ENCODE measurements around the gene GPR62. TPM values are rescaled to one million over a fixed set of nuclear protein-coding genes. Genes with fewer than 3 reads are reported as not detected.

Gene GPR62
- total and polyA plus RNA-seq, 2 experiments from 2014 or later, result not detected

DNA sequence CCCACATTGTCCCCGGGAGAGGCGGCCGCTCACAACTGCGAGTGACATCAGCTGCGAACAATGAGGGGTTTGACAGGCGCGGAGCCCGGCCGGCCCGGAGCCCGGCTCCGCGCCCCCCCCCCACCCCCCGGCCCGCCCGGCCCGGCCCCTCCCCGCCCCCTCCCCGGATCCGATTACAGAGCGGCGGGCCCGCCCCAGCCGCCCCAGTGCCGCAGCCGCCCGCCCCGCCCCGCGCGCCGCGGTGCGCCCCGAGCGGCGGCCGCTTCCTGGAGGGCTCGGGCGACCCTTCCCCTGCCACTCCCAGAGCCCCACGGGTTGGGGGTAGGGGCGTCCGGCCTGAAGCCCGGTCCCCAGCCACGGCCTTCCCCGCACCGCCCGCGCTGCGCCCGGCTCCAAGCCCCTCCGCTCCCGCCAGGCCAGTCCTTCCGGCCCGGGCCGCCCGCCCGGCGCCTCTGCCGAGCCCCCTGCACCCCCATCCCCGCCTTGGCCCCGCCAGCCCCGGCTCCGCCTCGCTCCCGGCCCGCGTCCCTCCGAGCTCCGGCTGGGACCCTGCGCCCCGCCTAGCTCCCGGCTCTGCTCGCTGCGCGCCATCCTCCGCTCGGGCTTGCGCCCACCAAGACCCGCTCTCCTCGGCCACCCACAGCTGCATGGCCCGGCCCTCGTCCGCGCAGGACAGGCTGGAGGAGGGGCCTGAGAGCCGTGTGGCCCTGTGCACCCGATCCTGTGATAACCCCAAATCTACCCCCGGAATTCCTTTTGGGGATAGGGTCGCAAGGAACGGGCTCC, 12.4 kb downstream of the GPR62 start, which contains the start of gene PCBP4:
TSS of gene PCBP4 (minus strand) at position 71 of the 786 bp plus-strand sequence. CDS start 6,214 bp downstream, outside the sequence.
- TF ChIP-seq EZH2 (IDR thresholded peaks at IDR 0.05; ENCODE audit: insufficient read depth, poor library complexity, severe bottlenecking), result no peak
- TF ChIP-seq EZH2phosphoT487 (IDR thresholded peaks at IDR 0.05; ENCODE audit: insufficient read depth, low read depth), result no peak
- peak within 1 kb of the TSS; percentile 68 for H2AFZ ChIP-seq
- in situ Hi-C loops (cut with MboI), result no loop called here

DNA sequence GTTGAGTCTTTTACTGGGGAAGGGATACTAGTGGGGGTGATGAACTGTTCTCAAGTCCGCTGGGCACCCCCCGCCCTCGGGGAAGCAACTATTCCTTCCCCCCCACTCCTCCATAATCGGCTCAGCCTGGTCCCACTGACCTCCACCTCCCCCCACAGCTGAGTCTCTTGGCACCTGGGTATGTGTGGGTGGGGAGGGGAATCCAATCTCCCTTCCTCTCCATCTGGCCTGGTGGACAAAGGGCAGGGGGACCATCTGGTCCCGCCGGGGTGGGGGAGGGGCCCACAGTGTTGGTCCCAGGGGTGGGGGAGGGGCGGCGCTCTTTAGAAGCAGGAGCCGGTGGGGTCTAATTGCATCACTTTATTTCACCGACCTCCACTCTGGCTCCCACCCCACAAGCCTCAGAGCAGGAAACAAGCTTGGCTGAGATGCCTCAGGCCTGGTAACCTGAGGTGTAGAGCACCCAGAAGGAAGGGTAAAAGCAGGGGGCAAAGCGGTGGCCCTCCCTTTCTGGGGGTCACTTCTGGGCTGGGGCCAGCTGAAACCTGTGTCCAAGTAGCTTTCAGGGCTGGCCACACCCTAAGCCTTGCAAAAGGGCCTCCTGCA, 13.1 kb downstream of the GPR62 start:
- in situ Hi-C loops (cut with MboI), result no loop called here
- H3K9ac ChIP-seq, result peak overlapping the region; percentile 84

More for the DNA sequence above, 12.4 kb downstream of the GPR62 start, which contains the start of gene PCBP4:
- no peaks in the 10 kb centered on the region for H3K9me2 ChIP-seq (ENCODE audit: insufficient read depth)
- WGBS, 2 experiments (ENCODE audit: low coverage in 1 of 2, low lambda C conversion rate in 2 of 2, missing lambda C conversion rate in 2 of 2), result 1% methylated on average over 21 to 46 of the region's 90 CpGs
- peak within 1 kb of the TSS; percentile 87 for H3K4me3 ChIP-seq
- 0 out of 2 replicates have a peak, but pooled peaks cover 6% of the 10 kb centered on the region for H3K4me1 ChIP-seq (ENCODE audit: insufficient read depth)
- H3K79me2 ChIP-seq (ENCODE audit: insufficient read depth), result peaks cover 33% of the 10 kb centered on the region
- no peaks in the 10 kb centered on the region for H3K9me3 ChIP-seq (ENCODE audit: low read depth)
- H3K27ac ChIP-seq, result peak within 1 kb of the TSS; percentile 58
- peak within 1 kb of the TSS; percentile 95 for H3K4me2 ChIP-seq (ENCODE audit: unreplicated experiment)
- H3K9ac ChIP-seq, result peak within 1 kb of the TSS; percentile 84
- H3F3A ChIP-seq (ENCODE audit: insufficient read depth), result peaks cover 8% of the 10 kb centered on the region
- H3K27me3 ChIP-seq (replicated peaks; ENCODE audit: insufficient read depth), result no peaks in the 10 kb centered on the region
- H4K20me1 ChIP-seq (ENCODE audit: insufficient read depth), result no peaks in the 10 kb centered on the region
- H3K36me3 ChIP-seq (ENCODE audit: low read depth), result no peaks in the 10 kb centered on the region
- DNase-seq, result peak; percentile 70

GRCh38 chr3:51968883-51969678, 13.9 kb downstream of the GPR62 start:
- no peak for DNase-seq
- H4K20me1 ChIP-seq (ENCODE audit: insufficient read depth), result no peaks in the 10 kb centered on the region
- H3K36me3 ChIP-seq (ENCODE audit: low read depth), result no peaks in the 10 kb centered on the region
- H3K4me3 ChIP-seq, result no peak overlapping the region
- no peaks in the 10 kb centered on the region for H3K9me2 ChIP-seq (ENCODE audit: insufficient read depth)
- no peaks in the 10 kb centered on the region for H3K27me3 ChIP-seq (replicated peaks; ENCODE audit: insufficient read depth)
- H3K4me2 ChIP-seq (ENCODE audit: unreplicated experiment), result no peak overlapping the region
- no peak overlapping the region for H3K9ac ChIP-seq
- H2AFZ ChIP-seq, result no peak overlapping the region
- H3K27ac ChIP-seq, result no peak overlapping the region
- peaks cover 8% of the 10 kb centered on the region for H3F3A ChIP-seq (ENCODE audit: insufficient read depth)
- H3K9me3 ChIP-seq (ENCODE audit: low read depth), result no peaks in the 10 kb centered on the region
- H3K79me2 ChIP-seq (ENCODE audit: insufficient read depth), result peaks cover 45% of the 10 kb centered on the region
- 88 to 92% methylated on average over 6 of the region's 6 CpGs for WGBS, 2 experiments (ENCODE audit: low coverage in 1 of 2, low lambda C conversion rate in 2 of 2, missing lambda C conversion rate in 2 of 2)
- in situ Hi-C loops (cut with MboI), result no loop called here
- no peak for TF ChIP-seq EZH2 (IDR thresholded peaks at IDR 0.05; ENCODE audit: insufficient read depth, poor library complexity, severe bottlenecking)
- TF ChIP-seq EZH2phosphoT487 (IDR thresholded peaks at IDR 0.05; ENCODE audit: insufficient read depth, low read depth), result no peak
- peaks cover 7% of the 10 kb centered on the region for H3K4me1 ChIP-seq (ENCODE audit: insufficient read depth)

More for the DNA sequence above, 13.1 kb downstream of the GPR62 start:
- Histone ChIP-seq H3K9me2 (ENCODE audit: insufficient read depth) (no peaks in the 10 kb centered on the region), H3K4me2 (ENCODE audit: unreplicated experiment) (peak overlapping the region; percentile 94), H3K27me3 (replicated peaks; ENCODE audit: insufficient read depth) (no peaks in the 10 kb centered on the region), H3K4me1 (ENCODE audit: insufficient read depth) (0 out of 2 replicates have a peak, but pooled peaks cover 6% of the 10 kb centered on the region), H3K79me2 (ENCODE audit: insufficient read depth) (peaks cover 40% of the 10 kb centered on the region), H3F3A (ENCODE audit: insufficient read depth) (peaks cover 8% of the 10 kb centered on the region), H2AFZ (peak overlapping the region; percentile 67), H3K4me3 (peak overlapping the region; percentile 87), H4K20me1 (ENCODE audit: insufficient read depth) (no peaks in the 10 kb centered on the region), H3K27ac (peak overlapping the region; percentile 58), H3K36me3 (ENCODE audit: low read depth) (no peaks in the 10 kb centered on the region), H3K9me3 (ENCODE audit: low read depth) (no peaks in the 10 kb centered on the region)
- TF ChIP-seq EZH2phosphoT487 (IDR thresholded peaks at IDR 0.05; ENCODE audit: insufficient read depth, low read depth) (no peak), EZH2 (IDR thresholded peaks at IDR 0.05; ENCODE audit: insufficient read depth, poor library complexity, severe bottlenecking) (no peak)
- peak; percentile 34 for DNase-seq
- WGBS, 2 experiments (ENCODE audit: low coverage in 1 of 2, low lambda C conversion rate in 2 of 2, missing lambda C conversion rate in 2 of 2), result 16 to 28% methylated on average over 4 to 11 of the region's 11 CpGs

DNA sequence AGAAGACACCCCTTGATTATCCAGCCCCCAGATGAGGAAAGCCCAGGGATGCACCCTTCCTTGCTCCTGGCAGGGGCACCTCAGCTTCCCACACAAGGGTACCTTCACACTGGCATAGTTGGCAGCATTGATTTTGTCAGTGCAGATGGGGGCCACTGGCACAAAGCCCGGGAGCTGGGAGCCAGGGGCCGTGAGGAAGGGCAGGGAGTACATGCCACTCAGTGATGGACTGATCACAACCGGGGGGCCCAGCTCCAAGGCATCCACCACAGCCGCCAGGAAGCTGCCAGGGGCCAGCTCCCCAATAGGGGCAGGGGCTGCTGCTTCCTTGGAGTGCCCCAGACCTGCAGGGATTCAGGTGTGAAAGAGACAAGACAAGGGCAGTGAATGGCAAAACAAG, 14.7 kb downstream of the GPR62 start:
- Histone ChIP-seq H3K9ac (no peak overlapping the region), H3K79me2 (ENCODE audit: insufficient read depth) (peaks cover 42% of the 10 kb centered on the region), H3K27me3 (replicated peaks; ENCODE audit: insufficient read depth) (no peaks in the 10 kb centered on the region), H3K27ac (no peak overlapping the region), H3K4me1 (ENCODE audit: insufficient read depth) (peaks cover 14% of the 10 kb centered on the region), H3K4me2 (ENCODE audit: unreplicated experiment) (no peak overlapping the region), H3K36me3 (ENCODE audit: low read depth) (no peaks in the 10 kb centered on the region), H3F3A (ENCODE audit: insufficient read depth) (peaks cover 8% of the 10 kb centered on the region), H2AFZ (no peak overlapping the region), H3K9me2 (ENCODE audit: insufficient read depth) (no peaks in the 10 kb centered on the region), H4K20me1 (ENCODE audit: insufficient read depth) (no peaks in the 10 kb centered on the region), H3K9me3 (ENCODE audit: low read depth) (no peaks in the 10 kb centered on the region), H3K4me3 (no peak overlapping the region)
- no peak for DNase-seq
- in situ Hi-C loops (cut with MboI), result no loop called here
- TF ChIP-seq EZH2 (IDR thresholded peaks at IDR 0.05; ENCODE audit: insufficient read depth, poor library complexity, severe bottlenecking) (no peak), EZH2phosphoT487 (IDR thresholded peaks at IDR 0.05; ENCODE audit: insufficient read depth, low read depth) (no peak)
- WGBS, 2 experiments (ENCODE audit: low coverage in 1 of 2, low lambda C conversion rate in 2 of 2, missing lambda C conversion rate in 2 of 2), result 70 to 77% methylated on average over 4 of the region's 4 CpGs

Data from GM23248 (cell line).